T-helper 2 cell treated with Interferon-gamma antibody and Interleukin-4, amounts not matched to agents 100 ng/mL and 5 ng/mL, for 36 hours (primary cell): Measurements from ENCODE around the gene JAKMIP1. TPM values are rescaled to one million over a fixed set of nuclear protein-coding genes. Genes with fewer than 3 reads are reported as not detected.

Experiments used
- intact Hi-C: fragments of 100-400 bp; cut with micrococcal nuclease; formaldehyde crosslinking; loops from one replicate; pipeline ENCODE4 v1.15.1; 2023
- total RNA-seq: library from RNA; stranded (reverse); gene quantifications from 2 replicates; pipeline ENCODE4 v1.2.3, GENCODE V29; 2022

JAKMIP1 gene
- total RNA-seq, 1 donor from 2014 or later: 18.5 TPM

- intact Hi-C loops: no loop called here
Observed at GRCh38 chr4:6105311-6105911, 94.9 kb downstream of the JAKMIP1 start.

GRCh38 chr4:6104541-6105130, 95.7 kb downstream of the JAKMIP1 start:
- intact Hi-C loops: no loop called here

- intact Hi-C loops: no loop called here
Observed at GRCh38 chr4:6097581-6097980, 102.8 kb downstream of the JAKMIP1 start.

- intact Hi-C loops: no loop called here
Observed at GRCh38 chr4:6095897-6096296, 104.5 kb downstream of the JAKMIP1 start.

GRCh38 chr4:6095023-6095752, 105.2 kb downstream of the JAKMIP1 start:
- intact Hi-C loops: no loop called here

- intact Hi-C loops: no loop called here
Observed at GRCh38 chr4:6093671-6094070, 106.7 kb downstream of the JAKMIP1 start.

DNA sequence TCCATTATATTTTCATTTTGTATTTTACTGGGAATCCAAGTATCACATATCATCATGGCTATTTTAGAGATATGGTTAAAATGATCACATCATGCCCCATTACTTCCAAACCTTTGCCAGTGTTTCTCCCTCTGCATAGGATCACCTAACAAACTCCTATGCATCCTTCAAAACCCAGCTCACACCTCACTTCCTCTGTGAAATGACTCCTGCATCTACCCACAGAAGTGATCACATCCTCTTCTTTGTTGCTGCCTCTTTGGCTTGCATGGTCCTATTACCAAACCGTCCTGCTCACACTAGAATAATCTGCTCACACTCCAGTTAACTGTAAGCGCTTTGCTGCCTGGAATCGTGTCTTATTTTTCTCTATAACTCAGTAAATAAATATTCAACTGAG, 107.4 kb downstream of the JAKMIP1 start:
- intact Hi-C loops: no loop called here

DNA sequence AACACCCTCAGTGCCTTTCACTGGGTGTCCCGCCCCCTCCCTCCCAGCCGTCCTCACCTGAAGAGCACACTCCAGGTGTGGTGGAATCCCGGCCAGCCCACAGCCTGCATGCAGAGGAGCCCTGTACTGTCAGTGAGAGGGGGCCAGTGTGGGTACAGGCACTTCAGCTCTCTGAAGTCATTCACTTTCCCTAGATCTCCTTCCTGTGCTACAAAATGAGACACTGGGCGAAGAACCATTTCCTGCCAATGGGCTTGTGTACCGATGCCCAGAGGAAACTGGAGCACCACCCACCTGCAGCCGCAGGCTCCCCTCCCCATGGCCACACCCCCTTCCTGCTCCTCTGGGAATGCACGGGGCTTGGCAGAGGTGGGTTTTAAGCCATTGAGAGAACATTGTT, 108.2 kb downstream of the JAKMIP1 start:
- intact Hi-C loops: no loop called here

DNA sequence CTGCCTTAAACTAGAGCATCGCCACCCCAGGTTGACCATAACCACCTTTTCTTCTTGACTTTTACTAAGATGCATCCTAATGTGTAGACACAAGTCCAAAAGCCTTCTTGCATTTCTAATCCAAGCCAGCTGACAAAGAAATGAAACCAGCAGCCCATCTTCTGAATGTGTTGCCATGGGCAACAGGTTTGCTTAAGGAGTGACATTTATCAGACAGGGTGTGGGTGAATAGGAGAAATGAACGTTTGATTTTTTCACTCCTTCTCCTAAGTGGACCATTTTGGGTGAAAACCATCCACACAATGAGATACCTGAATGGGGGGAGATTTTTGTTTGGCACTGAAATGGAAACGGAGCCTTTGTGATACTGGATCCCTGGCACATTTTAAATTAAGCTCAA, 109.4 kb downstream of the JAKMIP1 start:
- intact Hi-C loops: no loop called here

GRCh38 chr4:6088950-6089349, 111.4 kb downstream of the JAKMIP1 start:
- intact Hi-C loops: no loop called here

DNA sequence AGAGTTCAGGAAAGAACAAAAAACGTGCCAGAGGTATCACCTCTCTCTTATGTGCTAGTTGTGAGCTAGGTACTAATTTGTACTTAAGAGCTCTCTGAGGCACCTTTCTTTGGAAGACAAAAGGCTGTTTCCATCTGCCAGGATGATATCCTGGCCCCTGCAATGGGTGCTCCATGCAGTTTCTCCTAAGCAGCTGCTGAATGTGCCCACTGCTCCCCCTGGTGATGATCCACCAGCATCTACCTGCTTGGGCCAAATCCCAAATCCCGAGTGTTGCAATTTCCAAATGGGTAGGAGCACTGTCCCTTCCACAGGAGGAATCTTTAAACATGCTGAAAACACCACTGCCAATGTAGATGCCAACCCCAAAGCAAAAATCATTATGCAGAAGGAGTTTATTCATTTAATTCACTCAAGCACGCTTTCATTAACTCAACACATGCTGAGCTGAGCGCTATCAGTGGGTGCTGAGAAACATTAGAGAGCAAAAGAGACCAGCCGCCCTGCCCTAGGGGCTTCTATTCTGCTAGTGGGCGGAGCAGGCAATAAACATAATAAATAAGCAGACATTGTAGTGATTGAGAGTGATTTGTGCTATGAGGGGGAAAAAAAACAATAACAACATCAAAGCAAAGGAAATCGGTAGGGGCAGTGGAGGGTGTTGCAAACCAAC, 112.5 kb downstream of the JAKMIP1 start:
- intact Hi-C loops: no loop called here

GRCh38 chr4:6086846-6087245, 113.5 kb downstream of the JAKMIP1 start:
- intact Hi-C loops: no loop called here

DNA sequence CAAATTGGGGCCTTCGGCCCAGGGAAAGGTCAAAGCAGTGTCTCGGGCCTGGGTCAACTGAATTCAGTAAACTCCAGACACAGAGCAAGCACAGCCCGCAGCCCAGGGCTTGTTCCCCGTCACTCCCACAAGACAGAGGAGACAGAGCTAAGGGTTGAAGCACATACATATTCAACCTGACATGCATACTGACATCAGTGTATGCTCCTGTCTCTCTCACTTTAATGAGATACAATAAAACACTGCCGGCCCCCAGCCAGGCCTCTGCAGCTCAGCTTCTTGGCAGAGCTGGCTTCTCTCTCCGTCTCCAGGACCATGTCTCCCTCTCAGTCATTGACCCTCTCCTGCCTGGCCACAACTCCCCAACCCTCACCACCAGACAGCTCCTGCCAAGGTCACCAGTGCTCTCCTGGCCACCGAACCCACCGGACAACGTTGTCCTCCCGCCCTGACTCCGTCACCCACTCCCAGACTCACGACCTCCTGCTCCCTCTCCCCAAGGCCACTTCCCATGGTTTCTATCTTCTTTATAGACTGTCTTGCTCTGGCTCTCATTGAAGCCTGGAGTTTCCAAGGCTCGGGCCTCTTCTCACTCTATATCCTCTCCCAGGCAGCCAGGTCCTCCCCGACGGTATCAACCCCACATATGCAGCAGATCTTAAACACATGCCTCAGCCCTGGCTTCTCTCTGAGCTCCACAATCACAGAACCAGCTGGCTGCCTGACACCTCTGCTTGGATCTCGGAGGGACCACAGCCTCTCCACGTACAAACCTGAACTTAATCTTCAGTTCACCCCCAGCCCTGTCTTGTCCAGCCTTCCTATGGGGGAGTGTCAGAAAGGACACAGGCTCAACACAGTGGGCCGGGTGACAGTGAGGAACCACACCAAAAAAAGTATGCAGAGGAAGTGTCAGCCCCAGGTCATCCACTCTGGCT, 114.4 kb downstream of the JAKMIP1 start:
- intact Hi-C loops: no loop called here

- intact Hi-C loops: no loop called here
Observed at GRCh38 chr4:6085028-6085690, 115.2 kb downstream of the JAKMIP1 start.

GRCh38 chr4:6079965-6080364, 120.4 kb downstream of the JAKMIP1 start:
- intact Hi-C loops: no loop called here

GRCh38 chr4:6078560-6078959, 121.8 kb downstream of the JAKMIP1 start:
- intact Hi-C loops: no loop called here

DNA sequence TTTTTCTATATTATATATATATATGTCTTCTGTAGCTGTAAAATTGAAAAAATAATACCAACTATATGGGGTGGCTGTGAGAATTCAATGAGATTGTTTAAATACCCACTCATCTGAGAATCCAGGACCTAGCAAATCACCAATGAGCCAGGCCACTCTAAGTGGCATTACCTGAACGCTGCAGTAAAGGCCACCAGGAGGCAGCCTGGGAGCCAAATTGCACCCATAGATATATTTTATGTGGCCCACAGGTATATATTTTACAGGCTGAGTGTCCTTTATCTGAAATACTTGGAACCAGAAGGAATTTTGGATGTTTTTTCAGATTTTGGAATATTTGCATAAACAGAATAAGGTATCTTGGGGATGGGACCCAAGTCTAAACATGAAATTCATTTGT, 124.0 kb downstream of the JAKMIP1 start:
- intact Hi-C loops: loop anchor here (2.0 kb wide), 1 partner anchor 250 kb away; no protein-coding TSS in a partner anchor

- intact Hi-C loops: no loop called here
Observed at GRCh38 chr4:6074758-6075157, 125.6 kb downstream of the JAKMIP1 start.

- intact Hi-C loops: no loop called here
Observed at GRCh38 chr4:6071959-6072720, 128.2 kb downstream of the JAKMIP1 start.
